GM10266 (cell line): ENCODE data around the gene MAPK7.

Experiments used
- DNase-seq: peaks from one replicate; pipeline ENCODE4 v3.0.0; 2012; ENCODE audit errors: extremely low spot score
- TF ChIP-seq, protein P1 (sequence below): IDR thresholded peaks from 2 replicates; pipeline ENCODE4 v1.5.1; 2012; ENCODE audit warnings: mild to moderate bottlenecking, low read depth; ENCODE audit not compliant: control insufficient read depth, insufficient read depth; ENCODE audit errors: missing control alignments

MAPK7 gene

DNA sequence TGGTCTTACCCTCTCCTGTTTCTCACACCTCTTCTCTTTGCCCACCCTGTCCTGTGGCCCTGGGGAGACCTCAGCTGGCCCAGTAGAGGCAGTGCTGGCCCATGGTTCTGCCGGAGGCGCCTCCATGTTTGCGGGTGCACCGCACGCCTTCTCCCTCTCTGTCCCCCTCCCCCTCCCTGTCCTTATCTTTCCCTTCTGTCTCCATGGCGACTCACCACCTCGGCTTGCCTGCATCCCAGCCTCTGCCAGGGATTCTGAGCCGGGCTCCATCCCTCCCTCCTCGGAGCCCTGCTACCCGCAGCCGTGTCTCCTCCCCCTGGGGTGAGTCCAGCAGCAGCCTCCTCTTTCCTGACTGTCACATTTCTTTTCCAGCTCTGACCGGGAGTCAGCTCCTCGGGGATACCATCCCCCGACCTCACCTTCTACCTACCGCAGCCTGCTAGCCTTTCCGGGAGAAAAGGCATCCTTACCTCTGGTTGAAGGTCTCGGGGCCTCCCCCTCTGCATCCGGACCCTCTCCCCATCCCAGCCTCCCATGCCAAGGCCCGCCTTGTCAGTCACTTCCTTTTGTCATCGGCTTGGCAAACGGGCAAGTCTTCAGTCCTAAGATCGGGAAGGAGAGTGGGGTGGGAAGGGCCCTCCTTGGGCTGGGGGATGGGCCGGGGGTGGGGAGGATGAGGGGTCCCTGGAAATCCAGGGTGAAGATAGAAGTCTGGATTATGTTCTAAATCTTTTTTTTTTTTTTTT is 32.8 kb downstream of the MAPK7 start, which contains the start of gene RNF112:
TSS of gene RNF112 (plus strand) at position 358 of the 746 bp plus-strand sequence. CDS start at position 535, 177 bp downstream.
- TF ChIP-seq, protein P1, sequence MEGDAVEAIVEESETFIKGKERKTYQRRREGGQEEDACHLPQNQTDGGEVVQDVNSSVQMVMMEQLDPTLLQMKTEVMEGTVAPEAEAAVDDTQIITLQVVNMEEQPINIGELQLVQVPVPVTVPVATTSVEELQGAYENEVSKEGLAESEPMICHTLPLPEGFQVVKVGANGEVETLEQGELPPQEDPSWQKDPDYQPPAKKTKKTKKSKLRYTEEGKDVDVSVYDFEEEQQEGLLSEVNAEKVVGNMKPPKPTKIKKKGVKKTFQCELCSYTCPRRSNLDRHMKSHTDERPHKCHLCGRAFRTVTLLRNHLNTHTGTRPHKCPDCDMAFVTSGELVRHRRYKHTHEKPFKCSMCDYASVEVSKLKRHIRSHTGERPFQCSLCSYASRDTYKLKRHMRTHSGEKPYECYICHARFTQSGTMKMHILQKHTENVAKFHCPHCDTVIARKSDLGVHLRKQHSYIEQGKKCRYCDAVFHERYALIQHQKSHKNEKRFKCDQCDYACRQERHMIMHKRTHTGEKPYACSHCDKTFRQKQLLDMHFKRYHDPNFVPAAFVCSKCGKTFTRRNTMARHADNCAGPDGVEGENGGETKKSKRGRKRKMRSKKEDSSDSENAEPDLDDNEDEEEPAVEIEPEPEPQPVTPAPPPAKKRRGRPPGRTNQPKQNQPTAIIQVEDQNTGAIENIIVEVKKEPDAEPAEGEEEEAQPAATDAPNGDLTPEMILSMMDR = no peak
- no peak for DNase-seq

DNA sequence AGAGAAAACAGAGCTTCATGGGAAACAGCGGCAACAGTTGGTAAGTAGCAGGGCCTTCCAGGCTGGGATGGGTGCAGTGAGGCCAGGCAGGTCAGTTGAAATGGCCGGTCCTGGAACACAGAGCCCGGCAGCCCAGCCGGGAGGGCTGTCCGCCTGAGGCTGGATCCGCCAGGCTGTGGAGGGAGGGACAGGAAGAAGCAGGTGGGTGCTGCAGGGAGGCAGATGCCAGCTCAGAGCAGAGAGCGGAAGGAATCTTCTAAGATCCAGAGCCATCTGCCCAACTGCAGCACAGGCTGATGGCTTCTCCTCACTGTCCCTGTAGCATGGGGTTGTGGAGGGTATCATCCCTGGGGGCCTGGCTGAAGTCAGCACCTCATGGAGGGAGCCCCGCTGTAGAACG is 33.3 kb downstream of the MAPK7 start:
- TF ChIP-seq, protein P1 = no peak
- DNase-seq = no peak

DNA sequence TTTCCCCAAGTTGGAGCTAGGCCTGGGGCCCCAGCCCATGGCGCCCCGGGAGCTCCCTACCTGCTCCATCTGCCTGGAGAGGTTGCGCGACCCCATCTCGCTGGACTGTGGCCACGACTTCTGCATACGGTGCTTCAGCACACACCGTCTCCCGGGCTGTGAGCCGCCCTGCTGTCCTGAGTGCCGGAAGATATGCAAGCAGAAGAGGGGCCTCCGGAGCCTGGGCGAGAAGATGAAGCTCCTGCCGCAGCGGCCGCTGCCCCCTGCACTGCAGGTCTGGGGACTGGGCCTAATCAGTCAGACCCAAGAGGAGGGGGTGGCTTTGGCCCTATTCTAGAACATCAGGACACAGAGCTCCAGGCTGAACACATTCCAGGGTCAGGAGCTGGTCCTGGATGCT is 34.2 kb downstream of the MAPK7 start:
- DNase-seq = no peak
- TF ChIP-seq, protein P1 = no peak

- DNase-seq = no peak
- TF ChIP-seq, protein P1 = no peak
Observed at GRCh38 chr17:19412984-19413383, 34.7 kb downstream of the MAPK7 start.

- TF ChIP-seq, protein P1 = no peak
- no peak for DNase-seq
Observed at GRCh38 chr17:19413761-19414160, 35.5 kb downstream of the MAPK7 start.

GRCh38 chr17:19414396-19415280 is 36.3 kb downstream of the MAPK7 start:
- no peak for DNase-seq
- TF ChIP-seq, protein P1 = no peak
